VCaP (cell line): ENCODE results near the gene RNASE12.
"Not testable (repeated sequence)": the region's sequence is repeated elsewhere in the genome, so short reads cannot be mapped to it uniquely, and the experiment has no call there.

Source experiments
- H3K27ac ChIP-seq: fragments of 450-650 bp; 2 replicates; pipeline ENCODE4 v1.5.1; 2017
- TF ChIP-seq, protein P1 (sequence below): fragments of 450-650 bp; conservative IDR thresholded peaks from 2 replicates; pipeline ENCODE4 v1.5.1; 2017; ENCODE audit warnings: mild to moderate bottlenecking, moderate library complexity

The RNASE12 gene

DNA sequence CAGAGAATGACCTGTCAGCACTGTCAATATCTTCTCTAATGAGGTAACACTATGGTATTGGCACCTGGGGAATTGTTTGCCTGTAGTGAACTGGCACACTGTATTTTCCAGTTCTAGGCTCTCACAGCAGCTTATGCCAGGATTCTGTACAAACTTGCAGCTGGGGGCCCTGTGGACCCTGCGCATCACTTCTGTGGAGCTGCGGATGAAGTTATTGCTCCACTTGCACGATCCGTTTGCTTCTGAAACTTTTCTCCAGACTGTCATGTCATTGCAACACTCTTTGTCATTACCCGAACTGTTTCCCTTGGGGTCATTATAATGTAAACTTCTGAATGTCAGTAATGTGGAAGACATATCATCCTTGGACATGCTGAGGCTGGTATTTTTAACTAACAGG, 7.3 kb downstream of the RNASE12 start:
- TF ChIP-seq, protein P1, sequence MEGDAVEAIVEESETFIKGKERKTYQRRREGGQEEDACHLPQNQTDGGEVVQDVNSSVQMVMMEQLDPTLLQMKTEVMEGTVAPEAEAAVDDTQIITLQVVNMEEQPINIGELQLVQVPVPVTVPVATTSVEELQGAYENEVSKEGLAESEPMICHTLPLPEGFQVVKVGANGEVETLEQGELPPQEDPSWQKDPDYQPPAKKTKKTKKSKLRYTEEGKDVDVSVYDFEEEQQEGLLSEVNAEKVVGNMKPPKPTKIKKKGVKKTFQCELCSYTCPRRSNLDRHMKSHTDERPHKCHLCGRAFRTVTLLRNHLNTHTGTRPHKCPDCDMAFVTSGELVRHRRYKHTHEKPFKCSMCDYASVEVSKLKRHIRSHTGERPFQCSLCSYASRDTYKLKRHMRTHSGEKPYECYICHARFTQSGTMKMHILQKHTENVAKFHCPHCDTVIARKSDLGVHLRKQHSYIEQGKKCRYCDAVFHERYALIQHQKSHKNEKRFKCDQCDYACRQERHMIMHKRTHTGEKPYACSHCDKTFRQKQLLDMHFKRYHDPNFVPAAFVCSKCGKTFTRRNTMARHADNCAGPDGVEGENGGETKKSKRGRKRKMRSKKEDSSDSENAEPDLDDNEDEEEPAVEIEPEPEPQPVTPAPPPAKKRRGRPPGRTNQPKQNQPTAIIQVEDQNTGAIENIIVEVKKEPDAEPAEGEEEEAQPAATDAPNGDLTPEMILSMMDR: no peak
- H3K27ac ChIP-seq: no peak overlapping the region

DNA sequence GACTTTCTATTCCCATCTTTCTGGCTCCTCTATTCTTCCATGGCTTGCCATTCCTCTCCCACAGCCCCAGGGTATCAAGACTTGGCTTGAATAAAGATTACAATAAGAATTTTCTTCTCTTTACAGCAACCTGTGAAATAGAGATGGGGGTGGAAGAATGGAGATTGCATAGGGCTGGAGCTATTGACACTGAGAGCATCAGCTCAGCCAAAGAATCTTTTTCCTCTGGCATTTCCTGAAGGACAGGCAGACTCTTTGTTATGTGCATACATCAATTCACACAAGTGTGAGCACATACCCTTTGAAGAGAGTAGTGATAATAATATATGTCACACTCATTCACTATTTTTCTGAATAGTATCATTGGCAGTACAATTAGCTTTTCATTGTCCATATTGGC, 8.0 kb downstream of the RNASE12 start:
- TF ChIP-seq, protein P1: no peak
- no peak overlapping the region for H3K27ac ChIP-seq

GRCh38 chr14:20580242-20580641, 10.9 kb downstream of the RNASE12 start:
- TF ChIP-seq, protein P1: no peak

DNA sequence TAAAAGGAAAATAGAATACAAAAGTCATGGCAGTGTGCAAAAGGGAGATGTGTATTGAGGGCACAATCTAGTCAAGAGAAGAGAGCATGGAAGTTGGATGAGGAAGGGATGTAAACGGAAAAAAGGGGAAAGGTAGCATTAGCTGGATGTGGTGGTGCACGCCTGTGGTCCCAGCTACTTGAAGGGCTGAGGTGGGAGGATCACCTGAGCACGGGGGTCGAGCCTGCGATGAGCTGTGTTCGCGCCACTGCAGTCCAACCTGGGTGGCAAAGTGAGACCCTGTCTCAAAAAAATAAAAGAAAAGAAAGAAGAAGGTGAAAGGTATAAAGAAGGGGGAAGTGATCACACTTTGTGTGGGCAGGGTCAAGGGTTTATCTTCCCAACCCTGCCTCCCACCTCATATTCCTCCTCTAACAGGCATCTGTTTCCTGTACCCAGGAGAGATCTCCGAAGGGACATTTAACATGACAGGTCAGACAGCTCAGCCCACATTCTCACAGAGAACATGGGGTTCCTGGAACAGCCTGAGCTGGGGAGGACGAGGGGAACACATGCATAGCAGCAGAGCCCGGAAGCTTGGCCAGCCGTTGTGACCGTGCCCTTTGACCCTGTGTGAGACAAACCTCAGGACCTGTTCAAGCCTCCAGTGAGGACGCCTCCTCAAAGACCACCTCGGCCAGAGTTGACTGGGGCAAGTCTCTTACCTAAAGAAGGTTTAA, 12.2 kb downstream of the RNASE12 start:
- TF ChIP-seq, protein P1: no peak
- H3K27ac ChIP-seq: no peak overlapping the region

More at GRCh38 chr14:20580242-20580641, 10.9 kb downstream of the RNASE12 start:
- H3K27ac ChIP-seq: no peak overlapping the region

- no peak overlapping the region for H3K27ac ChIP-seq
Observed at GRCh38 chr14:20578325-20578724, 12.9 kb downstream of the RNASE12 start.

DNA sequence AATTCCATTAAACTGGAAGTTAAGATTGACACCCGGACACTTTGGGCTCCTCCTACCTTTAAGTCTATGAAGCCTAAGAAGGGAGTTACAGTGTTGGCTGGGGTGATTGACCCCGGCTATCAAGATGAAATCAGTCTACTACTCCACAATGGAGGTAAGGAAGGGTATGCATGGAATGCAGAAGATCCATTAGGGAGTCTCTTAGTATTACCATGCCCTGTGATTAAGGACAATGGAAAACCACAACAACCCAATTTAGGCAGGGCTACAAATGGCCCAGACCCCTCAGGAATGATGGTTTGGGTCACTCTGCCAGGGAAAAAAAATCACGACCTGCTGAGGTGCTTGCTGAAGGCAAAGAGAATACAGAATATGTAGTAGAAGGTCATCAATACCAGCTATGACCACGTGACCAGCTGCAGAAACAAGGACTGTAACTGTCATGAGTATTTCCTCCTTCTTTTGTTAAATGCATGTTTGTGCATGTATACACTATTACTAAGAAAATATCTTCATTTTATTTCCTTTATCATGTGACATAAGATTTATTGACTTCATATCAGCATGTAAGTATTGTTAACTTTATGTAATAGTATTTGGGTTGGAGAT, 18.7 kb downstream of the RNASE12 start:
- H3K27ac ChIP-seq: not testable (repeated sequence)

More at GRCh38 chr14:20578325-20578724, 12.9 kb downstream of the RNASE12 start:
- TF ChIP-seq, protein P1: no peak

DNA sequence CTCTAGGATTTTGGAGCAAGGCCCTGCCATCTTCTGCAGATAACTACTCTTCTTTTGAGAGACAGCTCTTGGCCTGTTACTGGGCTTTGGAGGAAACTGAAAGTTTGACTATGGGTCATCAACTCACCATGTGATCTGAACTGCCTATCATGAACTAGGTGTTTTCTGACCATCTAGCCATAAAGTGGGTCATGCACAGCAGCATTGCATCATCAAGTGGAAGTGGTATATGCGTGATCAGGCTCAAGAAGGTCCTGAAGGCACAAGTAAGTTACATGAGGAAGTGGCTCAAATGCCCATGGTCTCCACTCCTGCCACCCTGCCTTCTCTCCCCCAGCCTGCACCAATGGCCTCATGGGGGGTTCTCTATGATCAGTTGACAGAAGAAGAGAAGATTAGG, 20.5 kb downstream of the RNASE12 start:
- not testable (repeated sequence) for H3K27ac ChIP-seq

DNA sequence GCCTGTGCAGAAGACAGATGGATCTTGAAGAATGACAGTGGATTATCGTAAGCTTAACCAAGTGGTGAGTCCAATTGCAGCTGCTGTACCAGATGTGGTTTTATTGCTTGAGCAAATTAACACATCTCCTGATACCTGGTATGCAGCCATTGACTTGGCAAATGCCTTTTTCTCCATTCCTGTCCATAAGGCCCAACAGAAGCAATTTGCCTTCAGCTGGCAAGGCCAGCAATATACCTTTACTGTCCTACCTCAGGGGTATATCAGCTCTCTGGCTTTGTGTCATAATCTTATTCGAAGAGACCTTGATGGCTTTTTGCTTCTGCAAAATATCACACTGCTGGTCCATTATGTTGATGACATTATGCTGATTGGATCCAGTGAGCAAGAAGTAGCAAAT, 21.3 kb downstream of the RNASE12 start:
- H3K27ac ChIP-seq: not testable (repeated sequence)

- H3K27ac ChIP-seq: no peak overlapping the region
- TF ChIP-seq, protein P1: no peak
Observed at GRCh38 chr14:20569066-20569465, 22.1 kb downstream of the RNASE12 start.
